Activated T-cell treated with anti-CD3 and anti-CD28 coated beads, Interleukin-2, amount 50 U/mL, for 24 hours (primary cell): ENCODE results near the gene PLEKHF1.

Experiments
- DNase-seq: peaks from one replicate; pipeline ENCODE4 v3.0.0-alpha.2; 2020
- H3K27ac Mint-ChIP-seq: 2 replicates; pipeline ENCODE4 v1.8.0; 2020; ENCODE audit warnings: mild to moderate bottlenecking, mixed read lengths
- H3K27me3 Mint-ChIP-seq: 2 replicates; pipeline ENCODE4 v1.8.0; 2020; ENCODE audit warnings: mixed read lengths
- H3K36me3 Mint-ChIP-seq: 2 replicates; pipeline ENCODE4 v1.8.0; 2020; ENCODE audit warnings: low read depth, mixed read lengths
- H3K4me1 Mint-ChIP-seq: 2 replicates; pipeline ENCODE4 v1.8.0; 2020; ENCODE audit warnings: low read depth, mixed read lengths
- H3K4me3 Mint-ChIP-seq: 2 replicates; pipeline ENCODE4 v1.8.0; 2020; ENCODE audit warnings: mild to moderate bottlenecking, moderate library complexity, mixed read lengths
- H3K9me3 Mint-ChIP-seq: 2 replicates; pipeline ENCODE4 v1.8.0; 2020; ENCODE audit warnings: mixed read lengths

Gene PLEKHF1

DNA sequence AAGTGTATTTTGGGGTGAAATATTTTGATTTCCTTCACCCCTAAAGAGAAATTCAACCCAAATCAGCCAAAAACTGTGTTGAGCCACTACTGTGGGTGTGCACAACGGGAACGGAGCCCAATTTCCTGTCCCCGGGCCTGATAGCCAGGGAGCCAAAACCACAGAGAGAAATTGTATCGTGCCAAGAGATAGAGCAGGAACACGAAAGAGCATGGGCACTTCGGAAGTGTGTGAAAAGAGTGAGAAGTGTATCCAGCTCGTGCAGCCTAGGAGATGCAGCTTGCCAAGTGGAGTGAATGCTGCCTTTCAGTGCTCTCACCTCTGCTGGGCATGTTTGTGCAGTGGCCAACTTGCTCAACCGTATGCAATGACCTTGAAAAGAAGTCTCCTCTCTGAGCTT, 19.4 kb upstream of the PLEKHF1 start:
- peaks cover 15% of the 10 kb centered on the region for H3K4me1 Mint-ChIP-seq
- no peaks in the 10 kb centered on the region for H3K9me3 Mint-ChIP-seq
- no peak overlapping the region for H3K4me3 Mint-ChIP-seq
- H3K27ac Mint-ChIP-seq: no peak overlapping the region
- no peaks in the 10 kb centered on the region for H3K36me3 Mint-ChIP-seq
- no peaks in the 10 kb centered on the region for H3K27me3 Mint-ChIP-seq
- no peak for DNase-seq

DNA sequence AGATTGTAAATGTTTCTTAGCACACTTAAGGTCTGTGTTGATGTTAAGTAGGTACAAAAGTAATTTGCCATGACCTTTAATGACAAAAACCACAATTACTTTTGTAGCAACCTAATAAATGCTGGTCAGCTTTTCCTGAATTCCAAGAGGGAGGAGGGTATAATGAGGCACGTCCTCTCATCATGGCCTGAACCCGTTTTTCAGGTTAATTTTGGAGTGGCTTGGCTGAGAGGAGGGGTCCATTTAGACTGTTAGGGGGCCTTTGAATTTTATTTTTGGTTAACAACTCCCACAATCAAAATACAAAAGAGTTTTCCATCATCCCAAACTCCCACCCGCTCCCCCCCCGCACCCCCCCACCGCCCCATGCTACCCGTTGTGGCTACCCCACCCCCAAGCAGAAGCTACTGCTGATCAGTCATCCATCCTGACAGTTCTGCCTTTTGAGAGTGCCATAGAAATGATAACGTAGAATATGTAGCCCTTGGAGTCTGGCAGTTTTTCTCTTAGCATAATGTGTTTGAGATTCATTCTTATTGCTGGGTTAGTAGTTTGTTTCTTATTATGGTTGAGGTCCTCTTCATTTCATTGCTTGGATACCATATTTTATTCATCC, 14.4 kb upstream of the PLEKHF1 start:
- Mint-ChIP-seq H3K4me3 (no peak overlapping the region), H3K27me3 (no peaks in the 10 kb centered on the region), H3K4me1 (peaks cover 9% of the 10 kb centered on the region), H3K36me3 (no peaks in the 10 kb centered on the region), H3K27ac (no peak overlapping the region), H3K9me3 (peaks cover 2% of the 10 kb centered on the region)
- no peak for DNase-seq

DNA sequence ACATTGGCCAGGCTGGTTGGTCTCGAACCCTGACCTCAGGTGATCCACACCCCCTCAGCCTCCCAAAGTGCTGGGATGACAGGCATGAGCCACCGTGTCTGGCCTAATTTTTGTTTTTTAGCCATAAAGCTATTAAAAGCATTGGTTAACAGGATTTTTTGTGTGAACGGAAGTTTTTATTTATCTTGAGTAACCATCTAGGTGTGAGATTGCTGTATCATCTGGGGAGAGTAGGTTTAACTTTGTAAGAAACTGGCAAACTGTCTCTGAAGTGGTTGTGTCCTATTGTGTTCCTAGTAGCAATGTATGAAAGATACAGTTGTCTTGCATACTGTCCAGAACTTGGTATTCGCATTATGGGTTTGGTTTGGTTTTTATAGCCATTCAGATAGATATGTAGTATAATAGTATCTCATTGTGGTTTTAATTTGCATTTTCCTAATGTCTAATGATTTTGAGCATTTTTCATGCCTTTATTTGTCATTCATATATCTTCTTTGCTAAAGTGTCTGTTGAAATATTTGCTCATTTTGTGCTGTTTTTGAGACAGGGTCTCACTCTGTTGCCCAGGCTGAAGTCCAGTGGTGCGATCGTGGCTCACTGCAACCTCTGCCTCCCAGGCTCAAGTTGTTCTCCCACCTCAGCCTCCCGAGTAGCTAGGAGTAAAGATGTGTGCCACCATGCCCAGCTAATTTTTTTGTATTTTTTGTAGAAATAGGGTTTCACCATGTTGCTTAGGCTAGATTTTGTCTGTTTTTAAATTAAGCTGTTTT, 13.5 kb upstream of the PLEKHF1 start:
- no peaks in the 10 kb centered on the region for H3K27me3 Mint-ChIP-seq
- DNase-seq: no peak
- peaks cover 3% of the 10 kb centered on the region for H3K4me1 Mint-ChIP-seq
- no peak overlapping the region for H3K4me3 Mint-ChIP-seq
- no peaks in the 10 kb centered on the region for H3K36me3 Mint-ChIP-seq
- peaks cover 2% of the 10 kb centered on the region for H3K9me3 Mint-ChIP-seq
- H3K27ac Mint-ChIP-seq: no peak overlapping the region

DNA sequence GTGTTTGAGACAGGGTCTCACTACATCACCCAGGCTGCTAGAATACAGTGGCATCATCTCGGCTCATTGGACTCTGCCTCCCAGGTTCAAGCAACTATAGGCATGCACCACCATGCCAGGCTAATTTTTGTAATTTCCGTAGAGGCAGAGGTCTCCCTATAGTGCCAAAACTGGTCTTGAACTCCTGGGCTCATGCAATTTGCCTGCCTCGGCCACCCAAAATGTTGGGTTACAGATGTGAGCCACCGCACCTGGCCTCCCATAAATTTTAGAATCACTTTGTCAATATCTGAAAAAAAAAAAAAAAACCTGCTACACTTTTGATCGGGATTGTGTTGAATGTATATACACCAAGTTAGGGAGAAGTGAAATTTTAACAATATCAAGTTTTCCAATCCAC, 11.9 kb upstream of the PLEKHF1 start:
- Mint-ChIP-seq H3K27ac (no peak overlapping the region), H3K36me3 (no peaks in the 10 kb centered on the region), H3K9me3 (peaks cover 2% of the 10 kb centered on the region), H3K4me3 (no peak overlapping the region), H3K27me3 (no peaks in the 10 kb centered on the region), H3K4me1 (peaks cover 3% of the 10 kb centered on the region)
- no peak for DNase-seq

DNA sequence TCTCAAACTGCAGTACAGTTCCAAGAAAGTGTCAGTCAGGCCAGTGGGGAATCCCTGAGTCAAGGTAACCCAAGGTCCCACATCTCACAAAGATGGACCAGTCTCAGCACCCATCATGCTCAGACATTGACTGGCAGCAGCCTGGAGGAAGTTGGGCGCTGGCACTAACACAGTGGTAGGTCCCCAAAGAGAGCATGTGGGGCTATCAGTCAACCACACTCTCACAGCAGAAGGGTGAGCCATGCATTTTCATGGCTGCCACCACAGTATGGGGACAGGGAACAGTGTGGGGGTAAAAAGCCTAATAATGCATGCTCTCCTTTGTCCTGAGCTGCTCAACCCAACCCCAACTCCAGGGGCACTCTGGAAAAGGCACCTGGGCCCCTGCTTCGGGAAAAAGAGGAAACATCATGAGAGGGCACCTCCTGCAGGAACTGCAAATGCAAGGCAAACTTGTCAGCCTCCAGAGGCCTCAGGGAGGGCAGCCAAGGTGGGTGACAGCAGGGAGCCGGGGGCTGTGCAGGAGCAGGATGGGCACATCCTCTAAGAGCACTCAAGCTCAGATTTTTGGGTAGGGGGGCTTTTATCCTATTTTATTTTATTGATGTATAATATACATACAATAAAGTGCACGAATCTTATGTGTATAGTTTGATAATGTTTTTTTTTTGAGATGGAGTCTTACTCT, 9.5 kb upstream of the PLEKHF1 start:
- Mint-ChIP-seq H3K4me3 (no peak overlapping the region), H3K4me1 (peaks cover 12% of the 10 kb centered on the region), H3K27ac (no peak overlapping the region), H3K27me3 (no peaks in the 10 kb centered on the region), H3K36me3 (no peaks in the 10 kb centered on the region), H3K9me3 (peaks cover 2% of the 10 kb centered on the region)
- peak; percentile 13 for DNase-seq

DNA sequence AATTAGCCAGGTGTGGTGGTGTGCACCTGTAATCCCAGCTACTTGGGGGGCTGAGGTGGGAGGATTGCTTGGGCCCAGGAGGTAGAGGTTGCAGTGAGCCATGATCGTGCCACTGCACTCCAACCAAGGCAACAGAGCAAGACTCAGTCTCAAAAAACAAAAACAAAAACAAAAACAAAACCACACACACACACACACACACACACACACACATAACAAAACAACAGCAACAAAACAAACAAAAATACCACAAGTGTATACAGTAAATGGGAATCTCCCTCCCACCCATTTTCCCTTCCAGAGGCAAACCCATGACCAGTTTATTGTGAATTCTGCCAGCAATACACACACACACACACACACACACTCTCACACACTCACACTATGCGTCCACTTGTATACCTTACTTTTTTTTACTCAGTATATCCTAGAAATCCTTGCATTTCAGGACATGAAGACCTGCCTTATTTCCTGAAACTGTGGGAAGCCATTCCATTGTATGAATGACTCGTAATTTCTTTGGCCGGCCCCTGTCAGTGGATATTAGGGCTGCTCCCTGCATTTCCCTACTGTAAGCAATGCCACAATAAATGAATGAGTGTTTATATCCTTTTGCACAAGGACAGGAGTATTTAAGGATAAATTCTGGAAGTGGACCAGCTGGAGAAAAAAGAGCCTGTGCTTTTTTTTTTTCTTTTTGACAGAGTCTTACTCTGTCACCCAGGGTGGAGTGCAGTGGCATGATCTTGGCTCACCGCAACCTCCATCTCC, 6.9 kb upstream of the PLEKHF1 start:
- Mint-ChIP-seq H3K27ac (no peak overlapping the region), H3K4me1 (peaks cover 32% of the 10 kb centered on the region), H3K9me3 (peaks cover 2% of the 10 kb centered on the region), H3K27me3 (no peaks in the 10 kb centered on the region), H3K36me3 (no peaks in the 10 kb centered on the region), H3K4me3 (no peak overlapping the region)
- no peak for DNase-seq

DNA sequence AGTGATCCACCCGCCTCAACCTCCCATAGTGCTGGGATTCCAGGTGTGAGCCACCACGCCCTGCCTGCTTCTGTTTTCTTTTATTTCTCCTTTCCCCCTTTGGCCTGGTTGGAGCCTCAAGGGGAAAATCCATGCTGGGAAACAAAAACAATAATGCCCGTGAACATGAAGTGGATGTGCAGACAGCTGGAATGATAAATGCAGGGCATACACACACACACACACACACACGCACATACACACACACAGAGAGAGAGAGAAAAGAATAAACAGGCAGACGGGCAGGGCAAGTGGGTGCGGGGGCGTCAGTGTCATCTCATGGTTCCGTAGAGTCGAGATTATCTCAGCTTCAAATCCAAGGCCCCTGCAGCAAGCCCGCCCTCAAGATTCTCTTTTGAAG, 4.4 kb upstream of the PLEKHF1 start:
- peaks cover 1% of the 10 kb centered on the region for H3K36me3 Mint-ChIP-seq
- peak; percentile 63 for DNase-seq
- no peaks in the 10 kb centered on the region for H3K27me3 Mint-ChIP-seq
- H3K27ac Mint-ChIP-seq: peak overlapping the region; percentile 85
- no peaks in the 10 kb centered on the region for H3K9me3 Mint-ChIP-seq
- H3K4me1 Mint-ChIP-seq: peaks cover 45% of the 10 kb centered on the region
- no peak overlapping the region for H3K4me3 Mint-ChIP-seq

DNA sequence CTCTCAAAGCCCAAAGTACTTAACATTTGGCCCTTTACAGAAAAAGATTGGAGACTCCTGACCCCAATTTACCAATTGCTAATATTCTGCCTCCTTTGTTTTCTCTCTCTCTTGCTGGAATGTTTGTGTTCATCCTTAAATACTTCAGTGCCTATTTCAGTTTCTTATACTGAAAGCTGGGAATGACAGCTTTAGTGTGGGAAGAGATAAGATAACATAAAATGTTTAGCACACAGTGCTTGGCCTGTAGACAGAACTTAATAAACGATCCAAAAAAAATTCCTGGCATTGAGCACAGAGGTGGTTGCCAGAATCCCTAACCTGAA, 3.0 kb upstream of the PLEKHF1 start:
- peak overlapping the region; percentile 58 for H3K4me3 Mint-ChIP-seq
- peak overlapping the region; percentile 95 for H3K27ac Mint-ChIP-seq
- no peaks in the 10 kb centered on the region for H3K27me3 Mint-ChIP-seq
- H3K36me3 Mint-ChIP-seq: peaks cover 13% of the 10 kb centered on the region
- peaks cover 50% of the 10 kb centered on the region for H3K4me1 Mint-ChIP-seq
- H3K9me3 Mint-ChIP-seq: no peaks in the 10 kb centered on the region
- no peak for DNase-seq

DNA sequence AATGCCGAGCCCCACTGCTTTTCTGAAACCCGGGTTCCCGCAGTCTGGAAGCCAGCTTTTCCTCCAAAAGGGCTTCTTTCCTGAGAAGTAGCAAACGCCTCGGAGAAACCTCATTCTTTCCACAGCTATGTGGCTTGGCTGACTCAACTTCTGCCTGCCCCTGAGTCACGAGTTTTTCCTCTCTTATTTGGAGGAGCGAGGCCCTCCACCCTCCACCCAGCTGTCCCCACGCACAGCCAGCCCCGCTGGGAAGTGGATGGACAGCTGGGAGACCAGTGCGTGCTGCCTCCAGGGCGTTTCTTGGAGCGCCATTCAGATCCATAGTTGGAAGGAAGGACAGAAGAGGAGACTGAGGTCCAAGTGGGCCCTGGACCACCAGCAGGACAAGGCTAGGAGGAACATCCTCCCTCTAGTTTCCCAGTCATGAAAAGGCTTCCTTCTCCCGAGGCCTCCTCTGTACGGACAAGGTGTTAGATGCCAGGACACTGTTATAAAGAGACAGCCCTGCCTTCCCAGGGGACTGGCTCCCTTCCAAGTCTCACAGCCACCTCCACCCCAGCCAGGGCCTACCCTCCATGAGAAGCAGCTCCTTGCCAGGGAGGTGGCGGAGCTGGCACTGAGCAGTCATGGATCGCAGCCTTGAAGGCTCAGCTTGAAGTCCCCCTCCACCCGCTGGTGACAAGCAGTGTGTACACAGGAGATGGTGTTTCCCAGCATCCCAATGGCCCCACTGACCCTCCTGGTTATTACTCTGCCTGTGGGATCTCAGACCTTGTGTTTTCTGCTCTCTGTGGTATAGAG, 2.5 kb upstream of the PLEKHF1 start:
- H3K27ac Mint-ChIP-seq: peak overlapping the region; percentile 95
- peak overlapping the region; percentile 58 for H3K4me3 Mint-ChIP-seq

DNA sequence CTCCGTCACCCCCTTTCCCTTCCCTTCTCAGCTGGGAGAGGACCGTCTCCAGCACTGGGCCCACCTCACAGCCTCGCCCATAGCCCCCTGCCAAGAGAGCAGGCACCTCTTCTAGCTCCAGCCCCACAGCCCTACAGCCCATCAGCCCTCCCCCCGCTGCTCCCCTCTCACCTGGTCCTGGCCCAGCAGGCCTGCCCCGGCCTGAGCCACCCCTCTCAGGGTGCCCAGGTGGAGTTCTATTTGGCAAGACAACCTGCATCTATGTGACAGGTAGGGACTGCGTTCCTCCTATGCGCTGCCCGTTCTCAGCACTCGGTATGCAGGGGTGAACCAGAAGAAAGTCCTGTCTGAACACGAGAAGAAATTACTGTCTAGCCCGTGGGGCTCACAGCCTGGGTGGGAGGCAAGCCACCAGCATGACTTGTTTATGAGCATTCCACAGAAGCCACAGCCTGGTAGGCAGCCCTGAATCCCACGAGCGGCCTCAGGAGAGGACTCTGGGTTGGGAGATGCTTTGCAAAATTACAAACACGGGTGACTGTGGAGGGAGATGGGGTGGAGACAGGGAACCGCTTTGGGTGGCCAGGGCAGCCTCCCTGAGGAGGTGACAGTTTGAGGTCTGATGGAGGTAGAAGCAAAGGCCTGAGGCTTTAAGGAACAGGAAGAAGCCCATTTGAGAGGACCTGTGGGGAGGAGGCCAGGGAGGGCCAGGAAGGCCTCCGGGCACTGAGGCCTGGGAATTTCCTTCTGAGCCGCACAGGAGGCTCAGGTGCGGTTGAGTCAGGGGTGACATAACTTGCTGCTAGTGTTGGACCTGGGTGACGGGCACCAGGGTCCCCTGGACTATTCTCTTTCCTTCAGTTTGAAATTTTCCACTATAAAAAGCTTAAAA, 1.2 kb upstream of the PLEKHF1 start:
- DNase-seq: peak; percentile 37
- Mint-ChIP-seq H3K4me1 (peaks cover 68% of the 10 kb centered on the region), H3K9me3 (no peaks in the 10 kb centered on the region)

More for the DNA sequence above, 2.5 kb upstream of the PLEKHF1 start:
- Mint-ChIP-seq H3K9me3 (no peaks in the 10 kb centered on the region), H3K4me1 (peaks cover 55% of the 10 kb centered on the region), H3K27me3 (no peaks in the 10 kb centered on the region), H3K36me3 (peaks cover 18% of the 10 kb centered on the region)
- DNase-seq: peak; percentile 59

DNA sequence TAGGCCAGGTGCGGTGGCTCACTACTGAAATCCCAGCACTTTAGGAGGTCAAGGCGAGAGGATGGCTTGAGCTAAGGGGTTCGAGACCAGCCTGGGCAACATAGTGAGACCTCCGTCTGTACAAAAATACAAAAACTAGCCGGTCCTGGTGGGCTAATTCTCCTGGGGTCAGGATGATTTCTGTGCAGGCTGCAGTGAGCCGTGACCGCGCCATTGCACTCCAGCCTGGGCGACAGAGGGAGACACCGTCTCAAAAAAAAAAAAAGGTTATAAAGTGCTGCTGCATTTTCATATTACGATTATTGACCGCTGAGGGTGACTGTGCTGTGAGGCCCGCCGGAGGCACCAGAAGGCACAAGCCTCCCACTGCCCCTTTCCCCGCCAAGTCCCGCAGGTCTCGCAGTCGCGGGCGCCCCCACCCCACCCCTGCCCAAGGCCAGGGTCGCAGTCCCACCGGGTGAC, 477 bp upstream of the PLEKHF1 start:
- Mint-ChIP-seq H3K36me3 (peaks cover 34% of the 10 kb centered on the region), H3K9me3 (no peaks in the 10 kb centered on the region), H3K27me3 (no peaks in the 10 kb centered on the region), H3K4me3 (peak overlapping the region; percentile 83), H3K27ac (peak overlapping the region; percentile 84), H3K4me1 (peaks cover 75% of the 10 kb centered on the region)
- no peak for DNase-seq

More for the DNA sequence above, 1.2 kb upstream of the PLEKHF1 start:
- Mint-ChIP-seq H3K36me3 (peaks cover 27% of the 10 kb centered on the region), H3K27ac (peak overlapping the region; percentile 84), H3K4me3 (peak overlapping the region; percentile 83), H3K27me3 (no peaks in the 10 kb centered on the region)

DNA sequence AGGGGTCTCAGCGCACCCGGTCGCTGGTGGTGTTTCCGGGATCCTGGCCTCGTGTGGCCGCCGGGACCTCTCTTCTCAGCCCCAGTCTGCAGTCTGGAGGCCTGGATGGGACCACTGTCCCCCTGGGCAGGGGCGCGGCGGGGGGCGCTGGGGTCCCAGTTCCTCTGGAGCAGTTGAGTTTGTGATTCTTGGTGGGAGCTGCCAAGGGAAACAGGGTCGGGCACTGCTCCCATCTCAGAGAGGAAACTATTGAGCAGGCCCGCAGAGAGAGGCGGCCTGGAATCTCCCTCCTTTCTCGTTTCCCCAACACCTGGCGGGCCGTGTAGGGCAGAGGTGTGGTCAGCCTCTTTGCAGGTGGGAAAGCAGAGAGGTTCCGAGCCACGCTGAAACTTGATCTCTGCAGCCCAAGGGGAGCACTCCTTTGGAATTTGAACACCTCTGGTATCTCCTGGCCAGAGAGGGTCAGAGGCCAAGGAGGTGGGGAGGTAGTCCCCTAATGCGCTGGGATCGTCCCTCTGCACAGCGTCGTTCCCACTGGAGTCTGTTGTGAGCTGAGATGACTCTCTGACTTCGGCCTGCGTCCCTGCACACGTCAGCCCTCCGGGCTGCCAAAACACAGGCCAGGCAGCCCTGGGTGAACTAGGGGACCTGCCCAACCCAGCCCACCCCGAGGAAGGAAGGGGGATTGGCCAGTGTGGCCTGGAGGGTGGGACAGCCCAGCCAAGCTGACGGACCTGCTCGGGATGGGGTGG, 741 bp downstream of the PLEKHF1 start:
- Mint-ChIP-seq H3K4me1 (peaks cover 76% of the 10 kb centered on the region), H3K27me3 (no peaks in the 10 kb centered on the region), H3K9me3 (no peaks in the 10 kb centered on the region), H3K4me3 (peak overlapping the region; percentile 83), H3K27ac (peak overlapping the region; percentile 95), H3K36me3 (peaks cover 46% of the 10 kb centered on the region)
- DNase-seq: peak; percentile 53
